NCI-H1105 treated with DMSO at 0.1 percent for 48 hours (cell line): Measurements from ENCODE around the gene TMEM11.
"Not testable (repeated sequence)": the region's sequence is repeated elsewhere in the genome, so short reads cannot be mapped to it uniquely, and the experiment has no call there.

Source experiments
- DNase-seq: peaks from one replicate; lab custom pipeline; 2025; lab: John Stamatoyannopoulos, UW

The TMEM11 gene

GRCh38 chr17:21242026-21242697 lies 28.2 kb upstream of the TMEM11 start:
- DNase-seq: no peak

GRCh38 chr17:21241564-21241963 lies 27.6 kb upstream of the TMEM11 start:
- DNase-seq: no peak

- no peak for DNase-seq
Observed at GRCh38 chr17:21240369-21241055, 26.6 kb upstream of the TMEM11 start.

GRCh38 chr17:21239680-21240368 lies 25.9 kb upstream of the TMEM11 start:
- DNase-seq: peak; percentile 21

GRCh38 chr17:21235921-21236320 lies 22.0 kb upstream of the TMEM11 start:
- no peak for DNase-seq

- no peak for DNase-seq
Observed at GRCh38 chr17:21233581-21234347, 19.8 kb upstream of the TMEM11 start.

- no peak for DNase-seq
Observed at GRCh38 chr17:21232033-21232749, 18.2 kb upstream of the TMEM11 start.

- DNase-seq: no peak
Observed at GRCh38 chr17:21231533-21231932, 17.6 kb upstream of the TMEM11 start.

- DNase-seq: no peak
Observed at GRCh38 chr17:21228845-21229244, 14.9 kb upstream of the TMEM11 start.

GRCh38 chr17:21228111-21228510 lies 14.2 kb upstream of the TMEM11 start:
- DNase-seq: no peak

GRCh38 chr17:21227277-21227676 lies 13.3 kb upstream of the TMEM11 start:
- DNase-seq: not testable (repeated sequence)

GRCh38 chr17:21223086-21223485 lies 9.1 kb upstream of the TMEM11 start:
- DNase-seq: no peak

- DNase-seq: no peak
Observed at GRCh38 chr17:21218831-21219380, 4.9 kb upstream of the TMEM11 start.

GRCh38 chr17:21218101-21218500 lies 4.1 kb upstream of the TMEM11 start:
- no peak for DNase-seq

- no peak for DNase-seq
Observed at GRCh38 chr17:21217346-21217745, 3.4 kb upstream of the TMEM11 start.

- DNase-seq: no peak
Observed at GRCh38 chr17:21215935-21216334, 2.0 kb upstream of the TMEM11 start.

GRCh38 chr17:21214777-21215541 lies 998 bp upstream of the TMEM11 start:
- no peak for DNase-seq

GRCh38 chr17:21213638-21214014 lies 335 bp downstream of the TMEM11 start:
- peak; percentile 67 for DNase-seq

- DNase-seq: no peak
Observed at GRCh38 chr17:21212826-21213637, 929 bp downstream of the TMEM11 start.
